ENCODE data around the gene SCYL1. TPM values are rescaled to one million over a fixed set of nuclear protein-coding genes. Genes with fewer than 3 reads are reported as not detected.

Gene SCYL1
- total RNA-seq, 1 experiment from 2014 or later, result 104 TPM

- RAD21 ChIA-PET (ENCODE audit: low non-redundant PET in 1 of 2, low total read pairs in 2 of 2, uncharacterized antibody in 2 of 2, unreplicated experiment in 2 of 2), result interaction anchor here (1.7 to 3.4 kb wide), 2 partner anchors 19 kb away, joined by 5 to 13 read pairs; partner anchors contain the start of gene MALAT1 (in 1 of the 2)
- TF ChIP-seq JUND (IDR thresholded peaks at IDR 0.05), result no peak
- TF ChIP-seq ZBTB33 (IDR thresholded peaks at IDR 0.05; ENCODE audit: extremely low read depth, insufficient replicate concordance, low read length), result no peak
- TF ChIP-seq, protein P1, sequence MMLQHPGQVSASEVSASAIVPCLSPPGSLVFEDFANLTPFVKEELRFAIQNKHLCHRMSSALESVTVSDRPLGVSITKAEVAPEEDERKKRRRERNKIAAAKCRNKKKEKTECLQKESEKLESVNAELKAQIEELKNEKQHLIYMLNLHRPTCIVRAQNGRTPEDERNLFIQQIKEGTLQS (IDR thresholded peaks at IDR 0.05), result no peak
- H3K27me3 ChIP-seq (ENCODE audit: insufficient read depth, low read length), result no peaks in the 10 kb centered on the region
- intact Hi-C loops (cut with micrococcal nuclease), result no loop called here
- no peak overlapping the region for H2AFZ ChIP-seq (ENCODE audit: low read depth, low read length, poor library complexity, severe bottlenecking)
- H3K4me3 ChIP-seq (replicated peaks in 1 of 2; ENCODE audit: low read depth in 1 of 2, low read length in 2 of 2), result no peak overlapping the region
- H3K9me3 ChIP-seq (ENCODE audit: control insufficient read depth in 1 of 2, insufficient read depth in 1 of 2, low read depth in 1 of 2, low read length in 2 of 2), result no peaks in the 10 kb centered on the region
- H3K9ac ChIP-seq (ENCODE audit: low read length), result peak overlapping the region; percentile 19
- H3K9me2 ChIP-seq (ENCODE audit: insufficient read depth), result no peaks in the 10 kb centered on the region
- no peaks in the 10 kb centered on the region for H3K36me3 ChIP-seq (ENCODE audit: control insufficient read depth in 1 of 2, insufficient read depth in 2 of 2, low read length in 2 of 2)
- H3K4me2 ChIP-seq (ENCODE audit: low read length), result peak overlapping the region; percentile 10; the same call in 1 of the 2 replicates
- DNase-seq (ENCODE audit: low read depth, low spot score) (no peak), ATAC-seq (no peak)
- no TSS peak for BruUV-seq (replicated peaks)
- no peaks in the 10 kb centered on the region for H4K20me1 ChIP-seq (ENCODE audit: insufficient read depth)
- H3K79me2 ChIP-seq (ENCODE audit: insufficient read depth, low read length), result peaks cover 26% of the 10 kb centered on the region
- peaks cover 70 to 81% of the 10 kb centered on the region in 2 experiments for H3K4me1 ChIP-seq (ENCODE audit: control insufficient read depth in 1 of 2, insufficient read depth in 2 of 2, low read length in 2 of 2)
- peak overlapping the region; percentile 97 for H3K27ac ChIP-seq (ENCODE audit: low read depth, low read length)
- POLR2A ChIA-PET, result interaction anchor here (1.0 to 15.6 kb wide), 9 partner anchors 7 to 62 kb away, joined by 3 to 1499 read pairs (median 8); partner anchors contain the start of genes MALAT1 and NEAT1
- CTCF ChIA-PET, result interaction anchor here (1.0 to 3.3 kb wide), 11 partner anchors 9 to 63 kb away, joined by 3 to 12 read pairs (median 6); no protein-coding TSS in a partner anchor
Measured at GRCh38 chr11:65478388-65479183, 46.3 kb upstream of the SCYL1 start.
